K562 (cell line): ENCODE data around the gene JAKMIP2. TPM values are rescaled to one million over a fixed set of nuclear protein-coding genes. Genes with fewer than 3 reads are reported as not detected.

ENCODE experiments used
- ATAC-seq: fragments of 200-7000 bp; cut with Tn5 transposase; 3 replicates; pipeline ENCODE4 v1.9.1; 2020; ENCODE audit warnings: moderate library complexity
- BruUV-seq: library from RNA; stranded (reverse); fragments of 400-500 nt; replicated peaks from 2 replicates; lab custom pipeline; 2021; lab: Mats Ljungman, UMichigan
- CTCF ChIA-PET: fragments of 300-600 bp; formaldehyde crosslinking; extraction: SDS; loops from one replicate; lab custom pipeline; 2021; ENCODE audit warnings: low intra/inter-chr PET ratio; lab: Yijun Ruan, JAX
- POLR2A ChIA-PET: fragments of 300-600, 350-650 bp; sonication (Branson Sonifier 250); formaldehyde crosslinking; extraction: SDS; loops from one replicate; lab custom pipeline; 2021; ENCODE audit warnings: antibody characterized with exemption, inconsistent platforms; lab: Yijun Ruan, JAX
- DNase-seq, 4 experiments: peaks; one replicate each; pipeline versions ENCODE4 v3.0.0 to v3.0.0-alpha.2; 2011 to 2018; ENCODE audit warnings: low spot score in 3 of 4, mixed read lengths in 3 of 4; ENCODE audit errors: extremely low read depth in 1 of 4
- FAIRE-seq: peaks from 2 replicates; lab custom pipeline; 2011; peaks lifted over from hg19 to GRCh38; lab: Jason Lieb, UNC
- H2AFZ ChIP-seq: 2 replicates; pipeline ENCODE4 v1.6.0; 2011; ENCODE audit warnings: low read depth, low read length, control low read depth, inconsistent platforms
- H3K27ac ChIP-seq: fragments of 200-600 bp; 3 replicates; pipeline ENCODE4 v1.8.0; 2011; ENCODE audit warnings: low read depth, mild to moderate bottlenecking, control low read depth, inconsistent platforms, low read length, moderate library complexity, mixed read lengths; ENCODE audit errors: extremely low read depth
- H3K27me3 ChIP-seq, 2 experiments: fragments of 300-600 bp in 1 of 2; 2 replicates in 1 of 2; 3 replicates in 1 of 2; pipeline versions ENCODE4 v1.6.0 to v1.8.0; 2011; ENCODE audit warnings: inconsistent platforms in 2 of 2, low read length in 2 of 2, mild to moderate bottlenecking in 1 of 2, mixed read lengths in 1 of 2, moderate library complexity in 1 of 2; ENCODE audit not compliant: control insufficient read depth in 2 of 2, insufficient read depth in 2 of 2
- H3K36me3 ChIP-seq: fragments of 300-600 bp; 3 replicates; pipeline ENCODE4 v1.8.0; 2011; ENCODE audit warnings: mild to moderate bottlenecking, low read length, inconsistent platforms; ENCODE audit not compliant: control insufficient read depth, insufficient read depth
- H3K4me1 ChIP-seq, 2 experiments: fragments of 200-600 bp in 1 of 2; replicated peaks in 1 of 2; 2 replicates in 1 of 2; 3 replicates in 1 of 2; pipeline versions ENCODE4 v1.5.1 to v1.8.0; 2011; ENCODE audit warnings: inconsistent platforms in 2 of 2, low read length in 2 of 2, mild to moderate bottlenecking in 1 of 2, mixed read lengths in 1 of 2, moderate library complexity in 1 of 2; ENCODE audit not compliant: control insufficient read depth in 2 of 2, insufficient read depth in 2 of 2
- H3K4me2 ChIP-seq: 2 replicates; pipeline ENCODE4 v1.6.1; 2011; ENCODE audit warnings: low read length, control low read depth, inconsistent platforms, mixed read lengths; ENCODE audit not compliant: insufficient read depth
- H3K4me3 ChIP-seq: fragments of 200-600 bp; sonication (generic), shearing (Covaris generic); 2 replicates; pipeline ENCODE4 v1.5.1; 2016; ENCODE audit warnings: control low read depth, inconsistent platforms
- H3K79me2 ChIP-seq: fragments of 200-600 bp; 3 replicates; pipeline ENCODE4 v1.8.0; 2011; ENCODE audit warnings: low read length, inconsistent platforms; ENCODE audit not compliant: control insufficient read depth, insufficient read depth
- H3K9ac ChIP-seq, 2 experiments: 2 replicates each; pipeline versions ENCODE4 v1.6.0 to v1.6.1; 2011; ENCODE audit warnings: low read depth in 2 of 2, low read length in 2 of 2, control low read depth in 1 of 2, inconsistent platforms in 1 of 2, mild to moderate bottlenecking in 1 of 2, mixed read lengths in 1 of 2; ENCODE audit not compliant: insufficient read depth in 1 of 2
- H3K9me1 ChIP-seq: one replicate; pipeline ENCODE4 v1.6.0; 2011; ENCODE audit warnings: inconsistent platforms, mild to moderate bottlenecking, low read length, moderate library complexity; ENCODE audit not compliant: control insufficient read depth, insufficient read depth
- H3K9me3 ChIP-seq: replicated peaks from 2 replicates; pipeline ENCODE4 v1.5.1; 2011; ENCODE audit warnings: low read depth, low read length, inconsistent platforms; ENCODE audit not compliant: control insufficient read depth, insufficient read depth
- H4K20me1 ChIP-seq: replicated peaks from 2 replicates; pipeline ENCODE4 v1.6.1; 2011; ENCODE audit warnings: low read length, inconsistent platforms, mixed read lengths; ENCODE audit not compliant: control insufficient read depth, insufficient read depth
- RFX5 ChIP-seq: IDR thresholded peaks from 2 replicates; pipeline ENCODE4 v1.6.1; 2011; ENCODE audit warnings: low read depth, mild to moderate bottlenecking, improper control_type of control experiment, low read length
- SIN3A ChIP-seq, 2 experiments: fragments of 150-350 bp in 1 of 2; IDR thresholded peaks; 2 replicates each; pipeline ENCODE4 v1.6.1; 2011 to 2016; ENCODE audit warnings: borderline replicate concordance in 2 of 2, low read depth in 2 of 2, low read length in 2 of 2, mild to moderate bottlenecking in 2 of 2, moderate library complexity in 2 of 2; ENCODE audit not compliant: control insufficient read depth in 1 of 2
- SREBF1 ChIP-seq: fragments of 150-350 bp; IDR thresholded peaks from 2 replicates; pipeline ENCODE4 v1.6.1; 2014; ENCODE audit warnings: antibody characterized with exemption, low read depth, low read length, borderline replicate concordance
- ZNF764 ChIP-seq: fragments of 250-450 bp; sonication (Bioruptor Pico); IDR thresholded peaks from 2 replicates; pipeline ENCODE4 v1.4.0; 2020; ENCODE audit warnings: low read depth, mild to moderate bottlenecking, moderate library complexity
- WGBS: fragments of 100-300 bp; shearing (Covaris generic); methylation state at CpG from one replicate; pipeline ENCODE4 v1.1.6; 2016; ENCODE audit warnings: low coverage, mixed read lengths; ENCODE audit not compliant: insufficient coverage; ENCODE audit errors: missing lambda C conversion rate; 5-methylcytosine and 5-hydroxymethylcytosine counted together
- in situ Hi-C: fragments of 300-500 bp; cut with MboI; formaldehyde crosslinking; loops from 4 replicates; pipeline ENCODE4 v1.15.0; 2018; ENCODE audit warnings: inconsistent platforms, mixed read lengths
- intact Hi-C: fragments of 100-400 bp; cut with micrococcal nuclease; formaldehyde crosslinking; loops from 2 replicates; pipeline ENCODE4 v1.14.2; 2022
- polyA plus RNA-seq, 8 experiments: library from polyadenylated mRNA; depleted of rRNA in 4 of 8; stranded (reverse) in 5 of 8; unstranded in 3 of 8; fragments of >200 nt; fragmentation: Nextera tagmentation in 2 of 8; fragmentation: Illumina TruSeq in 1 of 8; extraction: Ambion mirVana in 2 of 8; extraction: Trizol in 1 of 8; gene quantifications; 2 replicates each; pipeline versions ENCODE4 v1.2.1 to v1.2.3, GENCODE V29; 2011 to 2014; ENCODE audit warnings: inconsistent platforms in 1 of 8, missing spikeins in 1 of 8
- total RNA-seq, 7 experiments: library from RNA; depleted of rRNA in 6 of 7; stranded (reverse); fragments of >200 nt in 6 of 7; fragmentation: Illumina TruSeq in 2 of 7; extraction: Trizol in 2 of 7; gene quantifications; 2 replicates each; pipeline versions ENCODE4 v1.2.1 to v1.2.3, GENCODE V29; 2011 to 2021; ENCODE audit warnings: low replicate concordance in 1 of 7
- TF ChIP-seq, protein P1 (sequence below): fragments of 150-350 bp; conservative IDR thresholded peaks from 2 replicates; pipeline ENCODE4 v1.6.1; 2014; ENCODE audit warnings: low read length
- TF ChIP-seq, protein P2 (sequence below), 2 experiments: IDR thresholded peaks in 1 of 2; conservative IDR thresholded peaks in 1 of 2; 2 replicates each; pipeline ENCODE4 v1.6.1; 2016; ENCODE audit warnings: low read depth in 2 of 2, mild to moderate bottlenecking in 1 of 2, missing compliant biosample characterization in 1 of 2, missing genetic modification characterization in 1 of 2, moderate library complexity in 1 of 2
- TF ChIP-seq, protein P3 (sequence below): fragments of 250-450 bp; sonication (Bioruptor Pico); IDR thresholded peaks from 2 replicates; pipeline ENCODE4 v1.5.0; 2022; ENCODE audit warnings: mild to moderate bottlenecking
- TF ChIP-seq, protein P4 (sequence below): sonication (generic); formaldehyde crosslinking; IDR thresholded peaks from 2 replicates; pipeline ENCODE4 v1.5.0; 2020; ENCODE audit warnings: missing genetic modification reagents
- TF ChIP-seq, protein P5 (sequence below): fragments of 450-650 bp; IDR thresholded peaks from 2 replicates; pipeline ENCODE4 v1.7.0; 2016; ENCODE audit warnings: borderline replicate concordance

The JAKMIP2 gene
- total and polyA plus RNA-seq, 9 of the 15 experiments (the other 6 are each of a cell fraction or from before 2014, with no cell fraction given) = not detected

DNA sequence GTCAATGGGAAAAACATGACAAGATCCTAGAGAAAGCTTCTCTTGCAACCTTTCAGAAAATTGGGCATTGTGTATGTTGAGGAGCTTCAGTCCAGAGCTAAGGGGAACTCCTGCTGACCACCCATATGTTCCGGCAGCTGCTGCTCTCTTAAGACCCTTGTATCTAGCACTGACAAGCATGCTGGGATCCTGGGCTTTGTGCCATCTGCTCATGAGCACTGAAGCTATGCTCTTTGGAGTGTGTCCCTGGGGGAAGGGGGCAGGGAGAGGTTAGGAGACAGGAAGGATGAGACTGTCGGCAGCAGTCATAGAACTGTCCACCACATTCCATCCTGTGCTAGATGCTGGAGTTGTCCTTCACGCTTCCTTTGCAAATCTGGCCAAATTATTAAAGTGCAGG, 109.3 kb downstream of the JAKMIP2 start:
- ChIA-PET POLR2A (no interaction called here), CTCF (no interaction called here)
- Histone ChIP-seq H3K9me1 (no peaks in the 10 kb centered on the region), H3K4me1 (no peaks in the 10 kb centered on the region), H3K27me3 (no peaks in the 10 kb centered on the region), H3K79me2 (no peaks in the 10 kb centered on the region), H4K20me1 (no peaks in the 10 kb centered on the region), H3K27ac (no peak overlapping the region), H3K9ac (no peak overlapping the region), H2AFZ (no peak overlapping the region), H3K9me3 (peaks cover 3% of the 10 kb centered on the region; the same call in 1 of the 2 replicates), H3K4me3 (no peak overlapping the region), H3K4me2 (no peak overlapping the region), H3K36me3 (no peaks in the 10 kb centered on the region)
- DNase-seq = no peak
- FAIRE-seq = no peak
- no TSS peak for BruUV-seq
- ATAC-seq = no peak
- in situ Hi-C loops = no loop called here
- intact Hi-C loops = no loop called here
- 0% methylated on average over 3 of the region's 3 CpGs for WGBS
- no peak for TF ChIP-seq SIN3A (IDR thresholded peaks at IDR 0.05; ENCODE audit: borderline replicate concordance in 2 of 2, control insufficient read depth in 1 of 2, low read depth in 2 of 2, low read length in 2 of 2)
- TF ChIP-seq, protein P1, sequence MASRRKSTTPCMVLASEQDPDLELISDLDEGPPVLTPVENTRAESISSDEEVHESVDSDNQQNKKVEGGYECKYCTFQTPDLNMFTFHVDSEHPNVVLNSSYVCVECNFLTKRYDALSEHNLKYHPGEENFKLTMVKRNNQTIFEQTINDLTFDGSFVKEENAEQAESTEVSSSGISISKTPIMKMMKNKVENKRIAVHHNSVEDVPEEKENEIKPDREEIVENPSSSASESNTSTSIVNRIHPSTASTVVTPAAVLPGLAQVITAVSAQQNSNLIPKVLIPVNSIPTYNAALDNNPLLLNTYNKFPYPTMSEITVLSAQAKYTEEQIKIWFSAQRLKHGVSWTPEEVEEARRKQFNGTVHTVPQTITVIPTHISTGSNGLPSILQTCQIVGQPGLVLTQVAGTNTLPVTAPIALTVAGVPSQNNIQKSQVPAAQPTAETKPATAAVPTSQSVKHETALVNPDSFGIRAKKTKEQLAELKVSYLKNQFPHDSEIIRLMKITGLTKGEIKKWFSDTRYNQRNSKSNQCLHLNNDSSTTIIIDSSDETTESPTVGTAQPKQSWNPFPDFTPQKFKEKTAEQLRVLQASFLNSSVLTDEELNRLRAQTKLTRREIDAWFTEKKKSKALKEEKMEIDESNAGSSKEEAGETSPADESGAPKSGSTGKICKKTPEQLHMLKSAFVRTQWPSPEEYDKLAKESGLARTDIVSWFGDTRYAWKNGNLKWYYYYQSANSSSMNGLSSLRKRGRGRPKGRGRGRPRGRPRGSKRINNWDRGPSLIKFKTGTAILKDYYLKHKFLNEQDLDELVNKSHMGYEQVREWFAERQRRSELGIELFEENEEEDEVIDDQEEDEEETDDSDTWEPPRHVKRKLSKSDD = no peak
- no peak for TF ChIP-seq ZNF764 (CRISPR knock-in tag)
- TF ChIP-seq, protein P2, sequence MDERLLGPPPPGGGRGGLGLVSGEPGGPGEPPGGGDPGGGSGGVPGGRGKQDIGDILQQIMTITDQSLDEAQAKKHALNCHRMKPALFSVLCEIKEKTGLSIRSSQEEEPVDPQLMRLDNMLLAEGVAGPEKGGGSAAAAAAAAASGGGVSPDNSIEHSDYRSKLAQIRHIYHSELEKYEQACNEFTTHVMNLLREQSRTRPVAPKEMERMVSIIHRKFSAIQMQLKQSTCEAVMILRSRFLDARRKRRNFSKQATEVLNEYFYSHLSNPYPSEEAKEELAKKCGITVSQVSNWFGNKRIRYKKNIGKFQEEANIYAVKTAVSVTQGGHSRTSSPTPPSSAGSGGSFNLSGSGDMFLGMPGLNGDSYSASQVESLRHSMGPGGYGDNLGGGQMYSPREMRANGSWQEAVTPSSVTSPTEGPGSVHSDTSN (CRISPR knock-in tag; IDR thresholded peaks at IDR 0.05; ENCODE audit: low read depth) = no peak
- TF ChIP-seq, protein P2 (tag; conservative IDR thresholded peaks at IDR 0.05; ENCODE audit: low read depth) = no peak
- TF ChIP-seq, protein P3, sequence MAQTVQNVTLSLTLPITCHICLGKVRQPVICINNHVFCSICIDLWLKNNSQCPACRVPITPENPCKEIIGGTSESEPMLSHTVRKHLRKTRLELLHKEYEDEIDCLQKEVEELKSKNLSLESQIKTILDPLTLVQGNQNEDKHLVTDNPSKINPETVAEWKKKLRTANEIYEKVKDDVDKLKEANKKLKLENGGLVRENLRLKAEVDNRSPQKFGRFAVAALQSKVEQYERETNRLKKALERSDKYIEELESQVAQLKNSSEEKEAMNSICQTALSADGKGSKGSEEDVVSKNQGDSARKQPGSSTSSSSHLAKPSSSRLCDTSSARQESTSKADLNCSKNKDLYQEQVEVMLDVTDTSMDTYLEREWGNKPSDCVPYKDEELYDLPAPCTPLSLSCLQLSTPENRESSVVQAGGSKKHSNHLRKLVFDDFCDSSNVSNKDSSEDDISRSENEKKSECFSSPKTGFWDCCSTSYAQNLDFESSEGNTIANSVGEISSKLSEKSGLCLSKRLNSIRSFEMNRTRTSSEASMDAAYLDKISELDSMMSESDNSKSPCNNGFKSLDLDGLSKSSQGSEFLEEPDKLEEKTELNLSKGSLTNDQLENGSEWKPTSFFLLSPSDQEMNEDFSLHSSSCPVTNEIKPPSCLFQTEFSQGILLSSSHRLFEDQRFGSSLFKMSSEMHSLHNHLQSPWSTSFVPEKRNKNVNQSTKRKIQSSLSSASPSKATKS = no peak
- TF ChIP-seq, protein P4, sequence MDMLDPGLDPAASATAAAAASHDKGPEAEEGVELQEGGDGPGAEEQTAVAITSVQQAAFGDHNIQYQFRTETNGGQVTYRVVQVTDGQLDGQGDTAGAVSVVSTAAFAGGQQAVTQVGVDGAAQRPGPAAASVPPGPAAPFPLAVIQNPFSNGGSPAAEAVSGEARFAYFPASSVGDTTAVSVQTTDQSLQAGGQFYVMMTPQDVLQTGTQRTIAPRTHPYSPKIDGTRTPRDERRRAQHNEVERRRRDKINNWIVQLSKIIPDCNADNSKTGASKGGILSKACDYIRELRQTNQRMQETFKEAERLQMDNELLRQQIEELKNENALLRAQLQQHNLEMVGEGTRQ (CRISPR knock-in tag) = no peak
- no peak for TF ChIP-seq RFX5
- TF ChIP-seq SREBF1 = no peak
- TF ChIP-seq, protein P5, sequence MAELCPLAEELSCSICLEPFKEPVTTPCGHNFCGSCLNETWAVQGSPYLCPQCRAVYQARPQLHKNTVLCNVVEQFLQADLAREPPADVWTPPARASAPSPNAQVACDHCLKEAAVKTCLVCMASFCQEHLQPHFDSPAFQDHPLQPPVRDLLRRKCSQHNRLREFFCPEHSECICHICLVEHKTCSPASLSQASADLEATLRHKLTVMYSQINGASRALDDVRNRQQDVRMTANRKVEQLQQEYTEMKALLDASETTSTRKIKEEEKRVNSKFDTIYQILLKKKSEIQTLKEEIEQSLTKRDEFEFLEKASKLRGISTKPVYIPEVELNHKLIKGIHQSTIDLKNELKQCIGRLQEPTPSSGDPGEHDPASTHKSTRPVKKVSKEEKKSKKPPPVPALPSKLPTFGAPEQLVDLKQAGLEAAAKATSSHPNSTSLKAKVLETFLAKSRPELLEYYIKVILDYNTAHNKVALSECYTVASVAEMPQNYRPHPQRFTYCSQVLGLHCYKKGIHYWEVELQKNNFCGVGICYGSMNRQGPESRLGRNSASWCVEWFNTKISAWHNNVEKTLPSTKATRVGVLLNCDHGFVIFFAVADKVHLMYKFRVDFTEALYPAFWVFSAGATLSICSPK = no peak
